B cell (primary cell): ENCODE data around the gene SCOC. TPM values are rescaled to one million over a fixed set of nuclear protein-coding genes. Genes with fewer than 3 reads are reported as not detected.

Source experiments
- ATAC-seq: fragments of 200-7000 bp; cut with Tn5 transposase; one replicate; pipeline ENCODE4 v1.10.0; 2021; ENCODE audit warnings: low read depth, mild to moderate bottlenecking, moderate number of reproducible peaks, moderate library complexity
- CTCF ChIA-PET: fragments of 350-600 bp; sonication (Branson Sonifier 250); formaldehyde crosslinking; loops from one replicate; lab custom pipeline; 2021; ENCODE audit warnings: antibody characterized with exemption, inconsistent platforms; lab: Charles Lee
- POLR2A ChIA-PET: fragments of 350-600 bp; sonication (Branson Sonifier 250); formaldehyde crosslinking; loops from one replicate; lab custom pipeline; 2021; ENCODE audit warnings: antibody characterized with exemption; lab: Charles Lee
- DNase-seq: peaks from one replicate; pipeline ENCODE4 v3.0.0; 2013
- H2AFZ ChIP-seq: 2 replicates; pipeline ENCODE4 v1.6.1; 2012; ENCODE audit warnings: mild to moderate bottlenecking, low read depth, low read length; ENCODE audit not compliant: insufficient read depth, poor library complexity, severe bottlenecking
- H3K27ac ChIP-seq, 2 donors: 1 replicate in 1 of 2; 2 replicates in 1 of 2; pipeline ENCODE4 v1.5.1; 2012 to 2013; ENCODE audit warnings: low read length in 2 of 2, mild to moderate bottlenecking in 2 of 2, moderate library complexity in 1 of 2
- H3K27me3 ChIP-seq, 4 experiments: fragments of 200-600 bp in 1 of 4; sonication (generic) in 1 of 4; replicated peaks in 1 of 4; 1 replicate in 2 of 4; 2 replicates in 2 of 4; pipeline versions ENCODE4 v1.6.1 to v1.7.0; 2013 to 2016; ENCODE audit warnings: low read length in 3 of 4, mild to moderate bottlenecking in 2 of 4, mixed read lengths in 1 of 4, moderate library complexity in 1 of 4; ENCODE audit not compliant: insufficient read depth in 4 of 4, control insufficient read depth in 3 of 4; ENCODE audit errors: control extremely low read depth in 1 of 4
- H3K36me3 ChIP-seq, 2 experiments: replicated peaks in 1 of 2; 1 replicate in 1 of 2; 2 replicates in 1 of 2; pipeline versions ENCODE4 v1.6.1 to v1.7.1; 2013; ENCODE audit warnings: low read length in 1 of 2; ENCODE audit not compliant: insufficient read depth in 2 of 2, control insufficient read depth in 1 of 2; ENCODE audit errors: control extremely low read depth in 1 of 2, extremely low read depth in 1 of 2
- H3K4me1 ChIP-seq, 2 donors: fragments of 200-600 bp in 1 of 2; sonication (generic) in 1 of 2; 1 replicate in 1 of 2; 2 replicates in 1 of 2; pipeline versions ENCODE4 v1.5.1 to v1.6.1; 2013 to 2017; ENCODE audit warnings: low read length in 2 of 2; ENCODE audit not compliant: control insufficient read depth in 2 of 2, insufficient read depth in 2 of 2
- H3K4me2 ChIP-seq: replicated peaks from 2 replicates; pipeline ENCODE3; 2012; ENCODE audit warnings: mild to moderate bottlenecking, low read depth, low read length; ENCODE audit not compliant: poor library complexity, severe bottlenecking
- H3K4me3 ChIP-seq, 5 experiments: fragments of 200-600 bp in 1 of 5; sonication (generic) in 1 of 5; 1 replicate in 3 of 5; 2 replicates in 2 of 5; pipeline versions ENCODE4 v1.5.1 to v1.7.0; 2011 to 2016; ENCODE audit warnings: low read length in 4 of 5, mild to moderate bottlenecking in 4 of 5, low read depth in 2 of 5, control low read depth in 1 of 5, moderate library complexity in 1 of 5; ENCODE audit not compliant: insufficient read depth in 1 of 5; ENCODE audit errors: control extremely low read depth in 1 of 5, extremely low read depth in 1 of 5
- H3K79me2 ChIP-seq: fragments of 200-600 bp; sonication (generic); one replicate; pipeline ENCODE4 v1.6.0; 2016; ENCODE audit warnings: low read length; ENCODE audit not compliant: control insufficient read depth, insufficient read depth
- H3K9ac ChIP-seq: fragments of 200-600 bp; sonication (generic); 2 replicates; pipeline ENCODE4 v1.6.1; 2017; ENCODE audit warnings: mild to moderate bottlenecking, low read length, moderate library complexity
- H3K9me3 ChIP-seq, 3 donors: one replicate each; pipeline versions ENCODE4 v1.6.1 to v1.7.1; 2013; ENCODE audit warnings: low read length in 2 of 3; ENCODE audit not compliant: control insufficient read depth in 2 of 3, insufficient read depth in 1 of 3; ENCODE audit errors: control extremely low read depth in 1 of 3
- H4K20me1 ChIP-seq: 2 replicates; pipeline ENCODE4 v1.6.0; 2012; ENCODE audit warnings: mild to moderate bottlenecking, low read length; ENCODE audit not compliant: insufficient read depth, control insufficient read depth, poor library complexity, severe bottlenecking
- H3K27ac Mint-ChIP-seq: one replicate; pipeline ENCODE4 v1.8.0; 2021; ENCODE audit warnings: mixed read lengths
- H3K27me3 Mint-ChIP-seq: one replicate; pipeline ENCODE4 v1.8.0; 2021; ENCODE audit warnings: mixed read lengths
- H3K4me1 Mint-ChIP-seq: one replicate; pipeline ENCODE4 v1.8.0; 2021; ENCODE audit warnings: mixed read lengths
- H3K4me3 Mint-ChIP-seq: one replicate; pipeline ENCODE4 v1.8.0; 2021; ENCODE audit warnings: mixed read lengths
- H3K9me3 Mint-ChIP-seq: one replicate; pipeline ENCODE4 v1.8.0; 2022; ENCODE audit warnings: mixed read lengths; ENCODE audit not compliant: insufficient read depth
- EZH2 ChIP-seq: IDR thresholded peaks from 2 replicates; pipeline ENCODE4 v1.6.1; 2012; ENCODE audit warnings: borderline replicate concordance, low read depth, mild to moderate bottlenecking, moderate library complexity, low read length; ENCODE audit not compliant: insufficient read depth, poor library complexity, severe bottlenecking
- WGBS: methylation state at CpG from one replicate; pipeline ENCODE4 v1.1.5; 2013; ENCODE audit warnings: missing lambda C conversion rate; ENCODE audit not compliant: insufficient coverage; 5-methylcytosine and 5-hydroxymethylcytosine counted together
- intact Hi-C: fragments of 100-400 bp; cut with micrococcal nuclease; formaldehyde crosslinking; loops from one replicate; pipeline ENCODE4 v1.10.0; 2022
- polyA plus RNA-seq: library from polyadenylated mRNA; depleted of rRNA; stranded (reverse); fragments of >200 nt; gene quantifications from 2 replicates; pipeline ENCODE4 v1.2.3, GENCODE V29; 2012
- total RNA-seq, 2 donors: library from RNA; stranded (reverse); fragments of 120-200 nt in 1 of 2; gene quantifications; 1 replicate in 1 of 2; 2 replicates in 1 of 2; pipeline versions ENCODE4 v1.2.3 to v1.2.4, GENCODE V29; 2013 to 2022
- TF ChIP-seq, protein P1 (sequence below): fragments of 200-600 bp; IDR thresholded peaks from one replicate; pipeline ENCODE4 v1.8.0; 2022; ENCODE audit warnings: antibody characterized with exemption, mild to moderate bottlenecking

The SCOC gene
- total and polyA plus RNA-seq, 2 donors (not counting 1 experiment from before 2014, with no cell fraction given), result 4.6 to 18.4 TPM

DNA sequence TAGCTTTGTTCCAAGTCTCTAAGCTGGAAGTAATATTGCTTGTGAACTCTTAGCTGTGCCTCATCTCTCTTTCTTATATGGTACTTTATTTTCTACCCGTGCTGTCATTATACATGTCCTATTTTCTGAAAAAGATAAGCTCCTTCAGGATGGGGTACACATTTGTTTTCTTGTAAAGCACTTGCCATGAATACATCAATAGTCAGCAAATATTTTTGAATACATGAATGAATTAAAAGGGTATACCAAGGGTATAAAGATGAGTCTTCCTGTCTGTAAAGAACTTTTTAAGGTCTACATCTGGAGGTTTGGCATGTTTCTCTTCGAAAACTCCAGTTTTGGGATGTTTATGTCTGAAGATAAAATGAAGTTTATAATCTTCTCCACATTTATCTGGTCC, 26.7 kb downstream of the SCOC start:
- Histone ChIP-seq H3K79me2 (no peaks in the 10 kb centered on the region), H3K36me3 (no peaks in the 10 kb centered on the region), H3K4me3 (no peak overlapping the region), H3K9ac (no peak overlapping the region), H2AFZ (no peak overlapping the region), H3K4me1 (no peaks in the 10 kb centered on the region), H3K9me3 (no peaks in the 10 kb centered on the region), H3K4me2 (no peak overlapping the region), H3K27me3 (no peaks in the 10 kb centered on the region), H4K20me1 (no peaks in the 10 kb centered on the region), H3K27ac (no peak overlapping the region)
- ATAC-seq (no peak), DNase-seq (no peak)
- ChIA-PET CTCF (no interaction called here), POLR2A (no interaction called here)
- H3K27ac Mint-ChIP-seq, result no peak overlapping the region
- WGBS, result no CpG with 5 or more reads among the region's 2 CpGs
- no peak overlapping the region for H3K4me3 Mint-ChIP-seq
- TF ChIP-seq, protein P1, sequence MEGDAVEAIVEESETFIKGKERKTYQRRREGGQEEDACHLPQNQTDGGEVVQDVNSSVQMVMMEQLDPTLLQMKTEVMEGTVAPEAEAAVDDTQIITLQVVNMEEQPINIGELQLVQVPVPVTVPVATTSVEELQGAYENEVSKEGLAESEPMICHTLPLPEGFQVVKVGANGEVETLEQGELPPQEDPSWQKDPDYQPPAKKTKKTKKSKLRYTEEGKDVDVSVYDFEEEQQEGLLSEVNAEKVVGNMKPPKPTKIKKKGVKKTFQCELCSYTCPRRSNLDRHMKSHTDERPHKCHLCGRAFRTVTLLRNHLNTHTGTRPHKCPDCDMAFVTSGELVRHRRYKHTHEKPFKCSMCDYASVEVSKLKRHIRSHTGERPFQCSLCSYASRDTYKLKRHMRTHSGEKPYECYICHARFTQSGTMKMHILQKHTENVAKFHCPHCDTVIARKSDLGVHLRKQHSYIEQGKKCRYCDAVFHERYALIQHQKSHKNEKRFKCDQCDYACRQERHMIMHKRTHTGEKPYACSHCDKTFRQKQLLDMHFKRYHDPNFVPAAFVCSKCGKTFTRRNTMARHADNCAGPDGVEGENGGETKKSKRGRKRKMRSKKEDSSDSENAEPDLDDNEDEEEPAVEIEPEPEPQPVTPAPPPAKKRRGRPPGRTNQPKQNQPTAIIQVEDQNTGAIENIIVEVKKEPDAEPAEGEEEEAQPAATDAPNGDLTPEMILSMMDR, result no peak
- TF ChIP-seq EZH2, result no peak
- H3K4me1 Mint-ChIP-seq, result no peaks in the 10 kb centered on the region
- H3K9me3 Mint-ChIP-seq, result no peaks in the 10 kb centered on the region
- intact Hi-C loops, result no loop called here
- H3K27me3 Mint-ChIP-seq, result peaks cover 14% of the 10 kb centered on the region

GRCh38 chr4:140406292-140406691, 32.8 kb downstream of the SCOC start:
- Histone ChIP-seq H3K36me3 (no peaks in the 10 kb centered on the region), H3K9ac (no peak overlapping the region), H4K20me1 (no peaks in the 10 kb centered on the region), H3K4me1 (no peaks in the 10 kb centered on the region), H3K27me3 (no peaks in the 10 kb centered on the region), H3K4me3 (no peak overlapping the region), H2AFZ (no peak overlapping the region), H3K79me2 (no peaks in the 10 kb centered on the region), H3K4me2 (no peak overlapping the region), H3K9me3 (no peaks in the 10 kb centered on the region), H3K27ac (no peak overlapping the region)
- H3K27ac Mint-ChIP-seq, result no peak overlapping the region
- ChIA-PET CTCF (interaction anchor here (1.4 kb wide), 1 partner anchor 47 kb away, joined by 5 read pairs; no protein-coding TSS in a partner anchor), POLR2A (no interaction called here)
- intact Hi-C loops, result no loop called here
- no peak for DNase-seq
- no peaks in the 10 kb centered on the region for H3K4me1 Mint-ChIP-seq
- TF ChIP-seq, protein P1, result no peak
- TF ChIP-seq EZH2, result no peak
- H3K27me3 Mint-ChIP-seq, result peaks cover 6% of the 10 kb centered on the region
- no peak overlapping the region for H3K4me3 Mint-ChIP-seq
- H3K9me3 Mint-ChIP-seq, result no peaks in the 10 kb centered on the region
- ATAC-seq, result no peak
